HUES64 (cell line): Measurements from ENCODE around the gene BRICD5.

Source experiments
- H3K27ac ChIP-seq: 2 replicates; pipeline ENCODE4 v1.7.0; 2013; ENCODE audit warnings: low read depth, low read length, inconsistent platforms
- H3K27me3 ChIP-seq: 2 replicates; pipeline ENCODE4 v1.6.1; 2013; ENCODE audit warnings: mild to moderate bottlenecking, low read length; ENCODE audit not compliant: insufficient read depth
- H3K36me3 ChIP-seq: 2 replicates; pipeline ENCODE4 v1.6.1; 2013; ENCODE audit warnings: mild to moderate bottlenecking, low read length; ENCODE audit not compliant: insufficient read depth
- H3K4me1 ChIP-seq: 2 replicates; pipeline ENCODE4 v1.6.1; 2013; ENCODE audit warnings: mild to moderate bottlenecking, low read length, moderate library complexity; ENCODE audit not compliant: insufficient read depth
- H3K4me3 ChIP-seq: 2 replicates; pipeline ENCODE4 v1.5.1; 2013; ENCODE audit warnings: mild to moderate bottlenecking, low read length, moderate library complexity
- H3K9ac ChIP-seq: 2 replicates; pipeline ENCODE4 v1.6.1; 2013; ENCODE audit warnings: mild to moderate bottlenecking, low read depth, low read length
- H3K9me3 ChIP-seq: 2 replicates; pipeline ENCODE4 v1.6.1; 2013; ENCODE audit warnings: low read depth, low read length; ENCODE audit not compliant: insufficient read depth
- WGBS: fragments of 150-250, 120-280 bp; methylation state at CpG from one replicate; pipeline ENCODE4 v1.1.7; 2013; ENCODE audit warnings: missing lambda C conversion rate; 5-methylcytosine and 5-hydroxymethylcytosine counted together

BRICD5 gene

DNA sequence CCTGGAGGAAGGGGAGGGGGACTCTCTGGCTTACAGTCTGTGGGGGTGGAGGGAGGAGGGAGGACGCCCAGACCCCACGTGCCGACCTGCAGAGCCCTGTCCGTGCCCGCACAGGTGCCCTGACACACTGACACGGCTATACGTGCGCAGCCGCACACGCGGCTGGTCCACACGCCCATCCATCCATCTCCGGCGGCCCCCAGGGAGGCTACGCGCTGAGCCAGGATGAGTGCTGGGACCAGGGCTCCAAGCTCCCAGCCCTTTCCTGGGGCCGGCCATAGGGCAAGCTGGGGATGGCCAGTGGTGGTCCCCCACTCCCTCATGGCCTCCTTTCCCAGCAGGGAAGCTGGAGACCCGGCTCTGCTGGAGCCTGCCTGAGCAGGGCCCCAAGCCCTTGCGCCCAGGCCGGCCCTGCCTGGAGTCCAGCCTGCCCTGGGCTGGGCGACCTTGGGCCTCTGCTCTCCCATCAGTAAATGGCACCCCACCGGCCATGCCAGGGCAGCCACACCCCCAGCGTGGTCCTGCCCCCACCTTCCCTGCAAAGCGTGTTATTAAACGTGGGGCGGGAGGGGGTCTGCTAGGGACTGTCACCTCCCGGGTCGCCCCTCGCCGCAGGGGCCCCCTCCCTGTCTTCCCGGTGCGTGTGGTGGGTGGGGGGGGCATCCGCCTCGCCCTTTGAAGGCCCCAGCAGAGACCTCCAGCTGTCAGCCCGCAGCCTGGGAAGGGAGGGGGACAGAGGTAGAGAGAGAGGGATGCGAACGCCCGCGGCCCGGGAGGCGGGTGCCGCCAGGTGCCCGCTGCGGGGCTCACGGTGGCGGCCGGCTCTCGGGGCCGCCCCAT is 15.1 kb downstream of the BRICD5 start:
- no peaks in the 10 kb centered on the region for H3K4me1 ChIP-seq
- no peak overlapping the region for H3K27ac ChIP-seq
- no peaks in the 10 kb centered on the region for H3K9me3 ChIP-seq
- no peaks in the 10 kb centered on the region for H3K36me3 ChIP-seq
- no peak overlapping the region for H3K9ac ChIP-seq
- 3% methylated on average over 47 of the region's 49 CpGs for WGBS
- H3K4me3 ChIP-seq, result peak overlapping the region; percentile 53
- peaks cover 50% of the 10 kb centered on the region for H3K27me3 ChIP-seq

- peak overlapping the region; percentile 53 for H3K4me3 ChIP-seq
- H3K27me3 ChIP-seq, result peaks cover 43% of the 10 kb centered on the region
- no peaks in the 10 kb centered on the region for H3K4me1 ChIP-seq
- H3K9ac ChIP-seq, result no peak overlapping the region
- 15% methylated on average over 9 of the region's 10 CpGs for WGBS
- H3K36me3 ChIP-seq, result no peaks in the 10 kb centered on the region
- no peak overlapping the region for H3K27ac ChIP-seq
- H3K9me3 ChIP-seq, result no peaks in the 10 kb centered on the region
These were observed 15.8 kb downstream of the BRICD5 start for GRCh38 chr16:2194852-2195321.

- H3K27ac ChIP-seq, result no peak overlapping the region
- peaks cover 40% of the 10 kb centered on the region for H3K27me3 ChIP-seq
- H3K36me3 ChIP-seq, result no peaks in the 10 kb centered on the region
- H3K9ac ChIP-seq, result no peak overlapping the region; the same call in 1 of the 2 replicates
- H3K4me3 ChIP-seq, result no peak overlapping the region
- no peaks in the 10 kb centered on the region for H3K9me3 ChIP-seq
- H3K4me1 ChIP-seq, result no peaks in the 10 kb centered on the region
- 78% methylated on average over 16 of the region's 16 CpGs for WGBS
These were observed 16.4 kb downstream of the BRICD5 start for GRCh38 chr16:2194166-2194834.

GRCh38 chr16:2191446-2191706 is 19.3 kb downstream of the BRICD5 start:
- H3K4me1 ChIP-seq, result no peaks in the 10 kb centered on the region
- no peaks in the 10 kb centered on the region for H3K9me3 ChIP-seq
- 92% methylated on average over 11 of the region's 11 CpGs for WGBS
- no peaks in the 10 kb centered on the region for H3K36me3 ChIP-seq
- no peak overlapping the region for H3K9ac ChIP-seq
- H3K27ac ChIP-seq, result no peak overlapping the region
- H3K4me3 ChIP-seq, result no peak overlapping the region
- peaks cover 14% of the 10 kb centered on the region for H3K27me3 ChIP-seq

DNA sequence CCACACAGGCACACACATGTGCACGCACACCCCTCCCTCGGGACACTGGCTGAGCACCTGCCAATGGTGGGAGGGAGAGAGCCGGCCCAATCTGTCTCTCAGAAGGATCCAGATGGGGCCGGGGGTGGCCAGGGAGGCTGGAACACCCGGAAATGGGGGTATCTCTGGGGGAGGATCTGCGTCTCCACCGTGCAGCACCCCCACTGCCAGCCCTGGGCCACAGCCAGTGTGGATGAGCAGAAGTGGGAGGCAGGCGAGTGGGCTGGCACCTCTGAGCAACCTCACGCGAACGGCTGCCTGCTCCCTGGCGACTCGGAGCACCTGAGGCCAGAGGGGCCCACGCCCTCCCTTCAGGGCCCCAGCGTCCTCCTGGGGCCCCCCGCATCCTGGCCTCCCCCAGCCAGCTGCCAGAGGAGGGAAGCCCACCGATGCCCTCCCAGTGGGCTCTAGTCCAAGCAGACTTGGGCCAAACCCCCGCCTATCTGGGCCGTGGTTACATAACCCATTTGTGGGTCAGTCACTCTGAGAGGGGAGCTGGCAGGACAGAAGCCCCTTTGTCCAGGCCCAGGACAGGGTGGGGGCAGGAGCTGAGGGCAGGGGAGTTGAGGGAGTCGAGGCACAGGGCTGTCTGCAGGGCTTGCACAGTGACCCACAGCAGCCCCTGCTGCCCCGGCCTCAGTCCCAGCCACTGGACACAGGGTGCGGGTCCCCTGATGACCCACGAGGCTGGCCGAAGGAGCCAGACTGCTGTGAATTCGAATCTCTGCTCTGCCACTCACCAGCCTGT is 19.8 kb downstream of the BRICD5 start:
- Histone ChIP-seq H3K27me3 (peaks cover 13% of the 10 kb centered on the region), H3K27ac (no peak overlapping the region), H3K4me3 (no peak overlapping the region), H3K9ac (no peak overlapping the region), H3K9me3 (no peaks in the 10 kb centered on the region), H3K4me1 (no peaks in the 10 kb centered on the region), H3K36me3 (no peaks in the 10 kb centered on the region)
- WGBS, result 90% methylated on average over 25 of the region's 25 CpGs

- Histone ChIP-seq H3K9me3 (no peaks in the 10 kb centered on the region), H3K4me1 (no peaks in the 10 kb centered on the region), H3K9ac (no peak overlapping the region), H3K36me3 (no peaks in the 10 kb centered on the region), H3K4me3 (no peak overlapping the region), H3K27ac (no peak overlapping the region), H3K27me3 (peaks cover 5% of the 10 kb centered on the region)
- WGBS, result 91% methylated on average over 24 of the region's 24 CpGs
These were observed 20.5 kb downstream of the BRICD5 start for GRCh38 chr16:2190002-2190658.

DNA sequence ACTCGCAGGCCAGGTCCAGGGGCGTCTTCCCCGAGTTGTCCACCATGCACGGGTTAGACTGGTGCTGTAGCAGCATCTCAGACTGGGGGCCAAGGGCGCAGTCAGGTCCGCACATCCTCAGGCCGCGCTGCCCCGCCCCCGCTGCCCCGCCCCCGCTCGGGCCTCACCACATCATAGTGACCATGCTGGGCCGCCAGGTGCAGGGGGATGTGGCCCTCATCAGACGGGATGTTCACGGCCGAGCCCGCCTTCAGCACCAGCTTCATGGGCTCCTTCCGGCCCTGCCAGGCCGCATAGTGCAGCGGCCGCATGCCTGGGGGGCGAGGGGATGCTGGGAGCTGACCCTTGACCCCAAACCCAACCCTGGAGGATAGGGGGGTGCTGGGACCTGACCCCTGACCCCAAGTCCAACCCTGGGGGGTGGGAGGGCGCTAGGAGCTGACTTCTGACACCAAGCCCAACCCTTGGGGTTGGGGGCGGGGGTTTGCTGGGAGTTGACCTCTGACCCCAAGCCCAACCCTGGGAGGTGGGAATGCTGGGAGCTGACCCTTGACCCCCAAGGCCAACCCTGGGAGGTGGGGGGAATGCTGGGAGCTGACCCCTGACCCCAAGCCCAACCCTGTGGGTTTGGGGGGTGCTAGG is 21.3 kb downstream of the BRICD5 start:
- Histone ChIP-seq H3K4me1 (no peaks in the 10 kb centered on the region), H3K36me3 (no peaks in the 10 kb centered on the region), H3K27ac (no peak overlapping the region), H3K9me3 (no peaks in the 10 kb centered on the region), H3K4me3 (no peak overlapping the region), H3K9ac (no peak overlapping the region), H3K27me3 (no peaks in the 10 kb centered on the region)
- 93% methylated on average over 25 of the region's 25 CpGs for WGBS

DNA sequence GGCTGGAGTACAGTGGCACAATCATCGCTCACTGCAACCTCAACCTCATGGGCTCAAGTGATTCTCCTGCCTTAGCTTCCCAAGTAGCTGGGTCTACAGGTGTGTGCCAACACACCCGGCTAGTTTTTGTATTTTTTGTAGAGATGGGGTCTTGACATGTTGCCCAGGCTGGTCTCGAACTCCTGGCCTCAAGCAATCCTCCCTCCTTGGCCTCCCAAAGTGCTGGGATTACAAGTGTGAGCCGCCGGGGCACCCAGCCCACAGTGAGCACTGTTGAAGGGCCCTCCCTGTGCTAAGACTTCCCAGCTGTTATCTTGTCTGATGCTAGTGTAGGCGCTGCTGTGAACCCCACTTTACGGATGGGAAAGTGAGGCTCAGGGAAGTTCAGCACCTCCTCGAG is 22.3 kb downstream of the BRICD5 start:
- no peaks in the 10 kb centered on the region for H3K9me3 ChIP-seq
- 97% methylated on average over 8 of the region's 8 CpGs for WGBS
- no peak overlapping the region for H3K27ac ChIP-seq
- no peak overlapping the region for H3K9ac ChIP-seq
- no peaks in the 10 kb centered on the region for H3K36me3 ChIP-seq
- no peaks in the 10 kb centered on the region for H3K27me3 ChIP-seq
- H3K4me1 ChIP-seq, result no peaks in the 10 kb centered on the region
- H3K4me3 ChIP-seq, result no peak overlapping the region

DNA sequence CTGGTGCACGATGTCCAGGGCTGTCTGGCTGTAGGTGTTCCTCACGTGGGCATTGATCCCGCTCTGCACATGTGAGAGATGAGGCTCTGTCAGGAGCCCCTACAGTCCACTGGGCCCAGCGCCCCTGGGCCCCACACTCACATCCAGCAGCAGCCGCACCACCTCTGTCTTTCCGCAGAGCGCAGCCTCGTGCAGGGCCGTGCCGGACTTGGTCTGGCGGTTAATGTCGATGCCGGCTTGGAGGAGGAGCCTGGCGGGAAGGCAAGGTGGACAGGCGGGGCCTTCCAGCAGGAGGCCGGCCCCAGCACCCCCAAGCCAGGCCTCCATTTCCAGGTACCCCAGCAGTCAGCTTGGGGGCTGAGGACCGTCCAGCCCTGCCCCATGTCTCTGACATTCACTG is 23.5 kb downstream of the BRICD5 start:
- Histone ChIP-seq H3K36me3 (no peaks in the 10 kb centered on the region), H3K4me1 (no peaks in the 10 kb centered on the region), H3K9ac (no peak overlapping the region), H3K27ac (no peak overlapping the region), H3K27me3 (no peaks in the 10 kb centered on the region), H3K9me3 (no peaks in the 10 kb centered on the region), H3K4me3 (no peak overlapping the region)
- WGBS, result 89% methylated on average over 17 of the region's 17 CpGs

- no peaks in the 10 kb centered on the region for H3K36me3 ChIP-seq
- no peaks in the 10 kb centered on the region for H3K4me1 ChIP-seq
- H3K9me3 ChIP-seq, result no peaks in the 10 kb centered on the region
- H3K27me3 ChIP-seq, result no peaks in the 10 kb centered on the region
- H3K4me3 ChIP-seq, result no peak overlapping the region
- WGBS, result 93% methylated on average over 20 of the region's 20 CpGs
- no peak overlapping the region for H3K9ac ChIP-seq
- no peak overlapping the region for H3K27ac ChIP-seq
These were observed 24.2 kb downstream of the BRICD5 start for GRCh38 chr16:2186505-2186904.
